ENCODE data around the gene RMI1.
A peak's percentile ranks its signal among the peaks of the same experiment; 100 is the strongest.

- TF ChIP-seq POLR2A (IDR thresholded peaks at IDR 0.05) (no peak), CTCF (IDR thresholded peaks at IDR 0.05) (peak; percentile 62 to 75 (median 72))
Measured at GRCh38 chr9:83937861-83938455, 42.6 kb upstream of the RMI1 start.

Measured in right lobe of liver (tissue), 4 donors.